Stimulated activated CD4-positive, alpha-beta T cell treated with anti-CD3 and anti-CD28 coated beads, TNF-alpha, amount 100 ng/mL, for 48 hours (primary cell): ENCODE data around the gene STARD9.
A peak's percentile ranks its signal among the peaks of the same experiment; 100 is the strongest.
"Not testable (repeated sequence)": the region's sequence is repeated elsewhere in the genome, so short reads cannot be mapped to it uniquely, and the experiment has no call there.

Experiments
- DNase-seq, 3 donors: peaks; one replicate each; pipeline ENCODE4 v3.0.0-alpha.2; 2020; ENCODE audit warnings: low read depth in 3 of 3

STARD9 gene

GRCh38 chr15:42590619-42591237 lies 15.3 kb downstream of the STARD9 start:
- DNase-seq = no peak

DNA sequence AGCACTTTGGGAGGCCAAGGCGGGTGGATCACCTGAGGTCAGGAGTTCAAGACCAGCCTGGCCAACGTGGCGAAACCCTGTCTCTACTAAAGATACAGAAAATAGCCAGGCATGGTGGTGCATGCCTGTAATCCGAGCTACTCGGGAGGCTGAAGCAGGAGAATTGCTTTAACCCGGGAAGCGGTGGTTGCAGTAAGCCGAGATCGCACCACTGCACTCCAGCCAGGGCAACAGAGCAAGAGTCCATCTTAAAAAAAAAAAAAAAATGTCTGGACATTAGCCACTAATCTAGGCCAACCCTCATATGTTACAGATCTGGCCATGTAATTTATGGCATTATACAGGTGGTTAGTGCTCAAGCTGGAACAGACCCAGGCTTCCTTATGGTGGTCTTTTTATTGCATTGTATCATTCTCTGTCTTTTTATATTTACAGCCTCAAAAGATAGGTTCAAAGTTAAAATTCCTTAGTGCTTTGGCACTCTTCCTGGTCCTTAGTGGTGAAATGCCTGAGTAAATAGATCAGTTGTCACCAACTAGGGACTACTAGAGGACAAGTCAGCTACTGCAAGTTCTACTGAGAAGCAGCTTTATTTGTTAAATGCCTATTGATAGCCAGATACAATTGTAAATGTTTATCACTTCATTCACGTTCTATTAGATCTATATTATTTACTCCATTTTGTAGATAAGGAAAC lies 16.0 kb downstream of the STARD9 start:
- no peak for DNase-seq

DNA sequence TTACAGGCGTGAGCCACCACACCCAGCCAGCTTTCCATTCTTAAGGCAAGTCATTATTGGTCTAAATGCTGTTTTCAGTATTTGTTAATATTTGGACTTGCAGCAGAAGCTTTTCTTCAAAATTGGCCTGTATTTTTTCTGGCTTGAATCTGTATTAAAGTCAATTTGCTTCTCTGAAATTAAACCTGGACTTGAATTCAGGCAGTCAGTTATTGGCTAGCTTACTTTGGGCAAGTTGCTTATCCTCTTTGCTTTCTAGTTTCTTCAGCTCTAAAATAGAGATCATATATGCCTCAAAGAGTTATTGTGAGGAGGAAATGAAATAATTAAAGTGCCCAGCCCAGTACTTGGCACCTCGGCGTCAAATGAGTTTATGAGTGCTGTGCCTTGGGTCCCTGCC lies 17.3 kb downstream of the STARD9 start:
- DNase-seq = no peak

DNA sequence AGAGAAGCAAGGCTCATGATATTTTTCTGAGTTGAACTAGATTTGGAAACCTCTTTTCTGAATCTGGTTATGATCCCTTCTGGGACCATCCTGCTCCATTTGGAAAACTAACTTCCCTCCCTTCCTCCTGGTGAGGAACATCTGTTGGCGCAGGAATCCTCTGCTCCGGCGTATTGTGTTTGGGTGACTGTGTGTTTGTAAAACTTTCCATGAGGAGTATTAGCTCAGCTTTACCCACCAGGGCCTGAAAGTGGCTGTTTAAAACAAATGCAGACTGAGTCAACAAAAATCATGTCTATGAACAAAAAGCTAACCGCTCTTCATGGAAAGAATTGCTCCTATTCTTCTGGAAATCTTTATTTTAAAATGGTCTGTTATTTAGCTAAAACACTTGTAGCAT lies 17.7 kb downstream of the STARD9 start:
- no peak for DNase-seq

DNA sequence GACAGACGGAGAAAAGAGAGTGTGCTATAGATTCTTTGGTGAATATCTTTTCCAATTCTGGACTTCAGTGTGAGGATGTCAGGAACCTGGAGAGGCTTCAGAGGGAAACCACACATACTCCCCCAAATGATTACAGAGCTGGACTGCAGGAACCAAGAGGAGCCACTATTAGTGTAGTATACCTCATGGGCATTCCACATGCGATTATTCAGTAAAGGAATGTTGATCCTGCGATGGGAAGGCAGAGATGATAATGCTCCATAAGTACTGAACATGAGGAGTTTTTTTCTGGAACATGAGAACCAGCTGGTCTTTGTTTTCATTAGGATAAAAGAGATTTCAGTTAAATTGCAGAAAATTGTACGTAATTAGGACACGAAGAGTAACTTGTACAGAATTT lies 18.7 kb downstream of the STARD9 start:
- no peak for DNase-seq

GRCh38 chr15:42595626-42596240 lies 20.3 kb downstream of the STARD9 start:
- DNase-seq = no peak

DNA sequence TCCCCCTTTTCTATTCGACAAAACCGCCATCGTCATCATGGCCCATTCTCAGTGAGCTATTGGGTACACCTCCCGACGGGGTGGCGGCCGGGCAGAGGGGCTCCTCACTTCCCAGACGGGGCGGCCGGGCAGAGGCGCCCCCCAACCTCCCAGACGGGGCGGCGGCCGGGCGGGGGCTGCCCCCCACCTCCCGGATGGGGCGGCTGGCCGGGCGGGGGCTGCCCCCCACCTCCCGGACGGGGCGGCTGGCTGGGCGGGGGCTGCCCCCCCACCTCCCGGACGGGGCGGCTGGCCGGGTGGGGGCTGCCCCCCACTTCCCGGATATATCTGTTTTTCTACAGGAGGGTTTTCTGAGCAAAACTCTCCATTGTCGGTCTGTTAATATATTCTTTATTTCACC lies 25.9 kb downstream of the STARD9 start:
- not testable (repeated sequence) for DNase-seq

GRCh38 chr15:42602501-42602900 lies 27.1 kb downstream of the STARD9 start:
- no peak for DNase-seq

DNA sequence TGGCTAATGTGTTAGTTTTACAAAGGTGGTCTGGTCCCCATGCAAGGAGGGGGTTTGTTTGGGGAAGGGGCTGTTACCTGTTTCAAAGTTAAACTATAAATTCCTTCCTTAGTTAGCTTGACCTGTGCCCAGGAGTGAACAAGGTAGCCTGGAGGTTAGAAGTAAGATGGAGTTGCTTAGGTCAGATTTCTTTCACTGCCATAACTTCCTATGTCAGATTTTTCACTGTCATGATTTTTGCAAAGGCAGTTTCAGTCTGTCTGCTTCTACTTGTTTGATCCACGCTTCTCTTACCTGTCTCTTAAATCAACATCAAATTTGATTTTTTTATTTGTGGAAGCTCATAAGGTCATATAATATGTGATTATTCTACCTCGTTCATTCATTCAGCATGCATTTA lies 28.6 kb downstream of the STARD9 start:
- no peak for DNase-seq

- DNase-seq = no peak
Measured at GRCh38 chr15:42604894-42605744, 29.7 kb downstream of the STARD9 start.

DNA sequence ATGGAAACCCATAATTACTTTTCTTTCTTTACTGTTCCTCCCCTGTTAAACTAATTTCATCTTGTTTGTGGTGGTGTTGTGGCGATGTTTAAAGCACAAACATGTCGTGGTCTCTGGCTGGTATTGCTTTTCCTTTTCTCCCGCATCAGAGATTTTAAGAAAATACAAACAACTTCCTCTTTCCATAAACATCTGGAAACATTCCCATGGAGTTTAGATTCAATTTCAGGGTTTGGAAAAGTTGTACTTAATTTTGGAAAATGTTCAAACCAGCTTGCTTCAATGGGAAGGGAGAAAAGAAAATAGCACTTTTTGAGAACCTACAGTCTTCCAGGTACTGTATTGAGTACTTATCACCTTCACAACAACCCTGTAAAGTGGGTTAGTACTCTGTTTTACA lies 30.4 kb downstream of the STARD9 start:
- DNase-seq = no peak

GRCh38 chr15:42608110-42608531 lies 32.7 kb downstream of the STARD9 start:
- peak in 2 of 3 donors; percentile 16 to 27 for DNase-seq

- no peak for DNase-seq
Measured at GRCh38 chr15:42608752-42609488, 33.5 kb downstream of the STARD9 start.

DNA sequence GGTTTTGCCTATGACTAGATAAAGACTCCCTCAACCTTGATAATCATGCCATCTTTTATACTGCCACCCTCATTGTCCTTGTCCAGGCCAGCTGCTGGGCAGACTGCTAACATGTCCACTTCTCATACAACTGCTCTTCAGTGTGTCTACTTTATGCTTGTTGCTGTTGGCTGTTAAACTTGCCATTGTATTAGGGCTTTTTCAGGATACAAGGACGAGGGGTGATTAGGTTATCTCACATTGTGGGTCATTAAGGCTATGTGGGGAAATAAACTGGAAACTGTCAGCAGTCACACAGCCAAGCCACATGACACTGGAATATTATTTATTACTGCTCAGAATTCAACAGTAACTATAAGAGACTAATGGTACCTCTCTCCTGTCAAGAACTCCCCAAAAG lies 36.1 kb downstream of the STARD9 start:
- DNase-seq = no peak

DNA sequence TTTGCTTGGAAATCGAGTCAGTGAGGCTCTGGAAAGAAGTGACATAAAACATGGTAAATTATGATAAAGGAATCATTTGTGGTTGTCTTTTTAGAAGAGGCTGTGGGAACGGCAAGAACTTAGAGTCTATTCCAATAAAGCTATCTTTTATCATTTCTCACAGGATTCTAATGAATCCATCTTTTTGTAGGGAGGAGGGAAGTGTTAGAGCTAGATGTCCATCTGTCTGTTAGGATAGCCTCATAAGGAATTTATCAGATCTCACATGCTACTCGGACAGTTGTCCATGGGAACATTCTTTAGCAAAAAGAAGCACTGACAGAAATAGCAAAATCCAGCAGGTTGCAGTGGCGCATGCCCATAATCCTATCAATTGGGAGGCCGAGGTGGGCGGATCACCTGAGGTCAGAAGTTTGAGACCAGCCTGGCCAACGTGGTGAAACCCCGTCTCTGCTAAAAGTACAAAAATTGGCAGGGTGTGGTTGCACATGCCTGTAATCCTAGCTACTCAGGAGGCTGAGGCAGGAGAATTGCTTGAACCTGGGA lies 37.0 kb downstream of the STARD9 start:
- no peak for DNase-seq

- no peak for DNase-seq
Measured at GRCh38 chr15:42616107-42616506, 40.7 kb downstream of the STARD9 start.

DNA sequence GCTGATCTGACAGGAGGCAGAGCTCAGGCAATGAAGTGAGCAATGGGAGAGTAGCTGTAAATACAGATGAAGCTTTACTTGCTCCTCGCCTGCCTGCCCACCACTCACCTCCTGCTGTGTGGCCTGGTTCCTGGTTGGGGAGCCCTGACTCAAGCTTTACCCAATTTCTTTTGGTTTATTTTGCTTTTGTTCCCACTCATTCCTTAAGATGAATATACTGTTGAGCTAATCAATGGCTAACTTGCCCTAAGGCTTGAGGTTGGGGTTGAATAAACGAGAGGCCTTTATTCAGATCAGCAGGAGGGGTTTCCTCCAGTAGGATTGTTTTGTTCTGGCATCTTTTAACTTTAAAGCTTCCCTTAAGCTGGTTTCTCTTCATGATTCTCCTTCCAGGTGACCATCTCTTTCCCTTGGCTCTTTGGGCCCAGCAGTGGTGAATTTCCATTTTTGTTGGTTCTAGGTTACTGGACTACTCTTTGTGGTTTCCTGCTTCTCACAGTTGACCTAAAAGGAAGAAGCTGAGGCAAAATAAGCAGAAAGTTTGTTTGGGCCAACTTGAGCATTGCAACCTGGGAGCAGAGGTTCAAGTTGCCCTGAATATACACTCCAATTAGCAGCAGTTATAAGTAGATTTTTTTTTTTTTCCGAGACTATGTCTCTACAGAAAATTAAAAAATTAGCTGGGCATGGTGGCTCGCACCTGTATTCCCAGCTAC lies 44.4 kb downstream of the STARD9 start:
- no peak for DNase-seq

GRCh38 chr15:42621386-42621785 lies 46.0 kb downstream of the STARD9 start:
- DNase-seq = no peak

DNA sequence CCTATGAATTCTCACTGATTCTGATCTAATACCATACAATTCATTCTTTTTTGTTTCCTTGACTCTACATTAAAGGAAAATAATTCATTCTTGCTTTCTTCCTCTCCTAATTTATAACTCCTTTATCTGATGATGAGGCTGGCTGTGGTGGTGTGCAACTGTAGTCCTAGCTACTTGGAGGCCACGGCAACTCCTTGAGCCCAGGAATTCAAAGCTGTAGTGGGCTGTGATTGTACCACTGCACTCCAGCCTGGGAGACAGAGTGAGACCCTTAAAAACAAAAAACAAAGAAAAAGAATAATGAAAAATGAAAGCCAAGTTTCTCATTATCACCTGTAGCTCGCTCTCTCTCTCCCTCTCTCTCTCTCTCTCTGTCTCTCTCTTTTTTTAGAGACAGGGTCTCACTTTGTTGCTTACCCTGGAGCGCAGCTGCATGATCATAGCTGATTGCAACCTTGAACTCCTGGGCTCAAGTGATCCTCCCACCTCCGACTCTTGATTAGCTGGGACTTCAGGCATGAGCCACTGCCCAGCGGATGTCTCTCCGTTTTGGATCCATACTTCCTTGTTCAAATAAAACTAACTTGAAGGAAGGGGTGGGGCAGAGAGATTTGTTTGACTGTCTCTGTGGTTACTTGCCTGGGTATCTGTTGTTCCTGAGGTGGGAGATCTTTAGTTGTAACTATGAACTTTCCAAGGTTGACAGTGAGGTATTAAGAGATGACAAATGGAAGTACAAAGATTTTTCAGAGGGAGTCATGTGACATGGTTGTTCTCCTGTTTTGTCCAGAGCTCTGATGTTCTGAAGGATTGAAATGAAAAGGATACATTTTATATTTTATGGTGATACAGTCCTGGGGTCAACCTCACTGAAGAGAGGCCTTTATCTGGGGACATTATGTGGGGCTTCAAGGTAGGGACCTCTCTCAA lies 46.9 kb downstream of the STARD9 start:
- no peak for DNase-seq

DNA sequence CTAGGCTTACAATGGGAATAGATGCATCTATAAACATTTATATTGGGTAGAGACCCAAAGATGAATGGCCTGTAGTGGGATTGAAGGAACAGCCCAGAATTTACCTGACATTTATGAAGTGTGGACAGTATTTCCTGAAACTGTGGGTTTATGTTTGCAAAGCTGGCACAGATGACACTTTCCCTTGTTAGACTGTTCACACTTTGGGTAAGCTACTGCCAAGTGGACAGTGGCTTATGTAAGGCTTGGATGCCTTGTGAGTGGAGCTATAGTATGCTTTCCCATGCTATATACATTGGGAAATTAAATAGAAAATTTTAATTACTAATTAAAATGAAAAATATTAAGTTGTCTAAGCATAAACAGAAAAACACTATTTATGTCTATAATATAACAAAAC lies 48.5 kb downstream of the STARD9 start:
- no peak for DNase-seq
